ENCODE results near the gene HDAC4. TPM values are rescaled to one million over a fixed set of nuclear protein-coding genes. Genes with fewer than 3 reads are reported as not detected.

Gene HDAC4
- total and polyA plus RNA-seq, 2 of the 8 experiments (the other 6 are each of a cell fraction or from before 2014, with no cell fraction given) = 15.4 to 31.5 TPM

GRCh38 chr2:239035997-239036731, 364.7 kb downstream of the HDAC4 start:
- no peak overlapping the region for H3K27ac ChIP-seq (ENCODE audit: low read depth, low read length)
- no peak overlapping the region for H2BK120ac ChIP-seq (replicated peaks; ENCODE audit: low read depth, low read length)
- no peak overlapping the region for H2AK5ac ChIP-seq (ENCODE audit: low read depth, low read length)
- WGBS, 2 experiments (ENCODE audit: extremely low coverage in 1 of 2, insufficient coverage in 1 of 2, insufficient read length in 1 of 2, insufficient replicate concordance in 2 of 2, low coverage in 1 of 2, low lambda C conversion rate in 2 of 2, missing lambda C conversion rate in 1 of 2) = 79% methylated on average over 10 of the region's 15 CpGs; no CpG with 5 or more reads in 1 of the 2 experiments
- TF ChIP-seq KDM5A (IDR thresholded peaks at IDR 0.05; ENCODE audit: low read length) (no peak), EGR1 (IDR thresholded peaks at IDR 0.05; ENCODE audit: borderline replicate concordance, low read depth, low read length) (no peak), E2F6 (IDR thresholded peaks at IDR 0.05) (0 out of 2 replicates have a peak, but pooled peaks have one; percentile 36), TEAD4 (IDR thresholded peaks at IDR 0.05; ENCODE audit: low read depth, low read length) (no peak), CTCF (IDR thresholded peaks at IDR 0.05; ENCODE audit: control extremely low read depth in 1 of 3, insufficient read depth in 1 of 3, low read depth in 1 of 3, low read length in 3 of 3) (peak in 1 of 3 experiments; percentile 14; a peak in 1 of 4 replicates), SP1 (IDR thresholded peaks at IDR 0.05; ENCODE audit: low read depth, low read length) (no peak)
- POLR2A ChIA-PET (ENCODE audit: partially characterized antibody) = no interaction called here
- H3K9me3 ChIP-seq (ENCODE audit: insufficient read depth in 2 of 2, low read depth in 1 of 2, low read length in 1 of 2) = no peaks in the 10 kb centered on the region
- H3K23ac ChIP-seq (ENCODE audit: insufficient read length) = no peak overlapping the region
- H4K91ac ChIP-seq (replicated peaks; ENCODE audit: insufficient read length, low read length) = no peak overlapping the region
- no peak overlapping the region for H4K5ac ChIP-seq (ENCODE audit: insufficient read length, low read depth, low read length)
- H2BK20ac ChIP-seq (ENCODE audit: low read length) = no peak overlapping the region
- H3K4me1 ChIP-seq (replicated peaks in 1 of 4; ENCODE audit: control insufficient read depth in 3 of 4, insufficient read depth in 4 of 4, low read length in 3 of 4) = peaks cover 0 to 4% (median 0%) of the 10 kb centered on the region in 4 experiments; a peak in 2 of 7 replicates
- H3K4ac ChIP-seq (replicated peaks; ENCODE audit: insufficient read length, low read depth, low read length) = no peak overlapping the region
- no peaks in the 10 kb centered on the region for H3K27me3 ChIP-seq (replicated peaks in 1 of 4; ENCODE audit: control insufficient read depth in 3 of 4, extremely low read depth in 1 of 4, insufficient read depth in 3 of 4, low read length in 3 of 4)
- no peaks in the 10 kb centered on the region for H3K36me3 ChIP-seq (ENCODE audit: control insufficient read depth in 2 of 4, insufficient read depth in 4 of 4, low read length in 3 of 4)
- DNase-seq (ENCODE audit: low read depth in 1 of 2, low spot score in 2 of 2) = peak in 1 of 2 experiments; percentile 59
- no peak overlapping the region for H3K9ac ChIP-seq (replicated peaks in 1 of 4; ENCODE audit: extremely low read depth in 1 of 4, low read depth in 3 of 4, low read length in 3 of 4)
- H2AFZ ChIP-seq (ENCODE audit: low read length) = no peak overlapping the region
- no peaks in the 10 kb centered on the region for H3K79me1 ChIP-seq (ENCODE audit: low read depth, low read length)
- H3K14ac ChIP-seq (ENCODE audit: insufficient read length) = no peak overlapping the region
- H3K56ac ChIP-seq (replicated peaks; ENCODE audit: insufficient read length, low read depth, low read length) = no peak overlapping the region
- CTCF ChIA-PET (ENCODE audit: partially characterized antibody) = no interaction called here
- no peak overlapping the region for H3K4me2 ChIP-seq (ENCODE audit: insufficient read depth in 1 of 2, low read depth in 2 of 2, low read length in 2 of 2)
- H2BK15ac ChIP-seq (ENCODE audit: low read length) = no peak overlapping the region
- H3K18ac ChIP-seq (ENCODE audit: extremely low read depth, low read length) = no peak overlapping the region
- H2BK5ac ChIP-seq (ENCODE audit: low read depth, low read length) = no peak overlapping the region
- peak overlapping the region; percentile 69; the same call in 1 of the 2 replicates for H4K8ac ChIP-seq (ENCODE audit: extremely low read depth, insufficient read depth, low read length)
- no peaks in the 10 kb centered on the region for H4K20me1 ChIP-seq (replicated peaks in 1 of 2; ENCODE audit: control insufficient read depth in 1 of 2, insufficient read depth in 2 of 2, low read length in 2 of 2)
- no peak for FAIRE-seq
- no peak overlapping the region for H2BK12ac ChIP-seq (ENCODE audit: low read depth, low read length)
- H3K23me2 ChIP-seq (ENCODE audit: low read depth, low read length) = no peaks in the 10 kb centered on the region
- H3K4me3 ChIP-seq (ENCODE audit: extremely low read depth in 1 of 4, insufficient read depth in 2 of 4, low read depth in 3 of 4, low read length in 4 of 4) = no peak overlapping the region
- H3K79me2 ChIP-seq (ENCODE audit: control insufficient read depth in 1 of 2, insufficient read depth in 2 of 2, low read length in 2 of 2) = no peaks in the 10 kb centered on the region

All from H1 (cell line).